PC-3 (cell line): Measurements from ENCODE around the gene ANK3. TPM values are rescaled to one million over a fixed set of nuclear protein-coding genes. Genes with fewer than 3 reads are reported as not detected.

ENCODE experiments used
- ATAC-seq: fragments of 200-7000 bp; cut with Tn5 transposase; 2 replicates; pipeline ENCODE4 v1.9.1; 2020; ENCODE audit warnings: mild to moderate bottlenecking, moderate library complexity
- BruUV-seq: library from RNA; stranded (reverse); fragments of 400-500 nt; replicated peaks from 2 replicates; lab custom pipeline; 2021; lab: Mats Ljungman, UMichigan
- CTCF ChIA-PET: fragments of 300-600 bp; sonication (Branson Sonifier 250); formaldehyde crosslinking; loops from one replicate; lab custom pipeline; 2022; ENCODE audit warnings: antibody characterized with exemption; lab: Charles Lee
- POLR2A ChIA-PET: fragments of 300-600 bp; sonication (Branson Sonifier 250); formaldehyde crosslinking; loops from one replicate; lab custom pipeline; 2022; ENCODE audit warnings: antibody characterized with exemption; ENCODE audit not compliant: unreplicated experiment; lab: Charles Lee
- DNase-seq: peaks from one replicate; pipeline ENCODE4 v3.0.0-alpha.2; 2015
- H2AFZ ChIP-seq: fragments of 300-600 bp; sonication (generic); 2 replicates; pipeline ENCODE4 v1.6.0; 2016; ENCODE audit warnings: antibody characterized with exemption, low read length
- H3F3A ChIP-seq: fragments of 300-600 bp; sonication (generic); one replicate; pipeline ENCODE4 v1.6.0; 2017; ENCODE audit warnings: antibody characterized with exemption, low read length, control low read depth, mild to moderate bottlenecking; ENCODE audit not compliant: unreplicated experiment
- H3K27ac ChIP-seq: fragments of 300-600 bp; sonication (generic); 2 replicates; pipeline ENCODE4 v1.5.1; 2016; ENCODE audit warnings: mild to moderate bottlenecking, low read length
- H3K27me3 ChIP-seq: fragments of 300-600 bp; sonication (generic); 2 replicates; pipeline ENCODE4 v1.6.1; 2016; ENCODE audit warnings: low read length, mixed read lengths
- H3K36me3 ChIP-seq: fragments of 300-600 bp; sonication (generic); 2 replicates; pipeline ENCODE4 v1.6.1; 2016; ENCODE audit warnings: low read depth, mixed run types, low read length, mixed read lengths
- H3K4me1 ChIP-seq: fragments of 300-600 bp; sonication (generic); 2 replicates; pipeline ENCODE4 v1.5.1; 2016; ENCODE audit warnings: low read length; ENCODE audit not compliant: insufficient read depth
- H3K4me2 ChIP-seq: fragments of 300-600 bp; sonication (generic); 2 replicates; pipeline ENCODE4 v1.6.0; 2016; ENCODE audit warnings: low read length
- H3K4me3 ChIP-seq: fragments of 300-600 bp; sonication (generic); 2 replicates; pipeline ENCODE4 v1.5.1; 2016; ENCODE audit warnings: mild to moderate bottlenecking, low read length, mixed read lengths
- H3K79me2 ChIP-seq: fragments of 300-600 bp; sonication (generic); 2 replicates; pipeline ENCODE4 v1.6.1; 2017; ENCODE audit warnings: low read length, mixed read lengths
- H3K9ac ChIP-seq: fragments of 300-600 bp; sonication (generic); 2 replicates; pipeline ENCODE4 v1.6.0; 2016; ENCODE audit warnings: mild to moderate bottlenecking, low read length
- H3K9me2 ChIP-seq: fragments of 300-600 bp; sonication (generic); replicated peaks from 2 replicates; pipeline ENCODE4 v1.6.1; 2016; ENCODE audit warnings: mixed run types, low read length, mixed read lengths
- H3K9me3 ChIP-seq: fragments of 300-600 bp; sonication (generic); 2 replicates; pipeline ENCODE4 v1.6.1; 2016; ENCODE audit warnings: low read length, mixed read lengths
- H4K20me1 ChIP-seq: fragments of 300-600 bp; sonication (generic); 2 replicates; pipeline ENCODE4 v1.6.1; 2016; ENCODE audit warnings: low read length, mixed read lengths
- CTCF ChIP-seq: fragments of 300-600 bp; sonication (generic); conservative IDR thresholded peaks from 2 replicates; pipeline ENCODE4 v1.5.1; 2017; ENCODE audit warnings: antibody characterized with exemption, low read depth, mild to moderate bottlenecking, low read length
- EZH2 ChIP-seq: fragments of 300-600 bp; sonication (generic); IDR thresholded peaks from one replicate; pipeline ENCODE4 v1.6.1; 2017; ENCODE audit warnings: antibody characterized with exemption, mild to moderate bottlenecking, low read length; ENCODE audit not compliant: unreplicated experiment
- EZH2phosphoT487 ChIP-seq: fragments of 300-600 bp; sonication (generic); IDR thresholded peaks from 2 replicates; pipeline ENCODE4 v1.6.1; 2018; ENCODE audit warnings: mild to moderate bottlenecking, antibody characterized with exemption, low read length, borderline replicate concordance
- intact Hi-C: fragments of 100-400 bp; cut with micrococcal nuclease; formaldehyde crosslinking; loops from 2 replicates; pipeline ENCODE4 v1.9.0; 2023
- total RNA-seq: library from RNA; depleted of rRNA; stranded (reverse); fragments of >200 nt; gene quantifications from 2 replicates; pipeline ENCODE4 v1.2.3, GENCODE V29; 2014

ANK3 gene
- total RNA-seq, 1 experiment from 2014 or later, result 29.5 TPM

GRCh38 chr10:60310740-60311139 lies 78.9 kb downstream of the ANK3 start:
- no peak overlapping the region for H3K27ac ChIP-seq
- no TSS peak for BruUV-seq
- no peak for DNase-seq
- ATAC-seq, result no peak
- H3K9ac ChIP-seq, result no peak overlapping the region
- TF ChIP-seq CTCF, result no peak
- TF ChIP-seq EZH2phosphoT487, result no peak
- no peak for TF ChIP-seq EZH2
- ChIA-PET CTCF (no interaction called here), POLR2A (no interaction called here)
- H3K9me2 ChIP-seq, result no peaks in the 10 kb centered on the region
- no peak overlapping the region for H2AFZ ChIP-seq
- no peak overlapping the region for H3K4me3 ChIP-seq
- H3K4me1 ChIP-seq, result peaks cover 37% of the 10 kb centered on the region
- H3K27me3 ChIP-seq, result no peaks in the 10 kb centered on the region
- intact Hi-C loops, result no loop called here
- H3K9me3 ChIP-seq, result no peaks in the 10 kb centered on the region
- no peak overlapping the region for H3K4me2 ChIP-seq
- H3K36me3 ChIP-seq, result no peaks in the 10 kb centered on the region
- H3F3A ChIP-seq, result peaks cover 10% of the 10 kb centered on the region
- no peaks in the 10 kb centered on the region for H3K79me2 ChIP-seq
- no peaks in the 10 kb centered on the region for H4K20me1 ChIP-seq

- H3K9me2 ChIP-seq, result no peaks in the 10 kb centered on the region
- TF ChIP-seq CTCF (no peak), EZH2phosphoT487 (no peak), EZH2 (no peak)
- intact Hi-C loops, result no loop called here
- POLR2A ChIA-PET, result no interaction called here
- no peak for ATAC-seq
- no peak overlapping the region for H3K4me3 ChIP-seq
- CTCF ChIA-PET, result no interaction called here
- no TSS peak for BruUV-seq
- no peaks in the 10 kb centered on the region for H3K27me3 ChIP-seq
- peaks cover 37% of the 10 kb centered on the region for H3K4me1 ChIP-seq
- no peak overlapping the region for H3K27ac ChIP-seq
- no peaks in the 10 kb centered on the region for H4K20me1 ChIP-seq
- no peaks in the 10 kb centered on the region for H3K79me2 ChIP-seq
- no peaks in the 10 kb centered on the region for H3K36me3 ChIP-seq
- H3K9ac ChIP-seq, result no peak overlapping the region
- H3F3A ChIP-seq, result peaks cover 10% of the 10 kb centered on the region
- no peak for DNase-seq
- H3K9me3 ChIP-seq, result no peaks in the 10 kb centered on the region
- no peak overlapping the region for H2AFZ ChIP-seq
- no peak overlapping the region for H3K4me2 ChIP-seq
These were observed 79.8 kb downstream of the ANK3 start for GRCh38 chr10:60309891-60310290.

GRCh38 chr10:60309371-60309770 lies 80.3 kb downstream of the ANK3 start:
- ChIA-PET POLR2A (interaction anchor here (0.6 kb wide), 1 partner anchor 197 kb away, joined by 4 read pairs; no protein-coding TSS in a partner anchor), CTCF (no interaction called here)
- no peak for TF ChIP-seq EZH2phosphoT487
- no peak for TF ChIP-seq EZH2
- TF ChIP-seq CTCF, result no peak
- H3K4me3 ChIP-seq, result no peak overlapping the region
- no peaks in the 10 kb centered on the region for H3K9me3 ChIP-seq
- H2AFZ ChIP-seq, result no peak overlapping the region
- intact Hi-C loops, result no loop called here
- no peaks in the 10 kb centered on the region for H3K9me2 ChIP-seq
- no peaks in the 10 kb centered on the region for H3K36me3 ChIP-seq
- BruUV-seq, result no TSS peak
- H3K27me3 ChIP-seq, result no peaks in the 10 kb centered on the region
- no peak for DNase-seq
- no peak for ATAC-seq
- no peak overlapping the region for H3K9ac ChIP-seq
- H3K79me2 ChIP-seq, result no peaks in the 10 kb centered on the region
- H3K4me2 ChIP-seq, result no peak overlapping the region
- H4K20me1 ChIP-seq, result no peaks in the 10 kb centered on the region
- H3K27ac ChIP-seq, result no peak overlapping the region
- peaks cover 32% of the 10 kb centered on the region for H3K4me1 ChIP-seq
- H3F3A ChIP-seq, result peaks cover 10% of the 10 kb centered on the region
